HepG2 (cell line): ENCODE results near the gene CEBPA. TPM values are rescaled to one million over a fixed set of nuclear protein-coding genes. Genes with fewer than 3 reads are reported as not detected.

Source experiments
- BRCA1 ChIP-seq: sonication (generic); formaldehyde crosslinking; IDR thresholded peaks from 2 replicates; pipeline ENCODE4 v1.4.0; 2020; ENCODE audit warnings: missing genetic modification reagents
- HOXA7 ChIP-seq: sonication (generic); formaldehyde crosslinking; IDR thresholded peaks from 2 replicates; pipeline ENCODE4 v1.8.1; 2022; ENCODE audit warnings: mild to moderate bottlenecking, missing genetic modification reagents, moderate library complexity
- KDM1A ChIP-seq: IDR thresholded peaks from 2 replicates; pipeline ENCODE4 v1.6.1; 2016; ENCODE audit warnings: missing compliant biosample characterization
- REPIN1 ChIP-seq: sonication (generic); formaldehyde crosslinking; IDR thresholded peaks from 2 replicates; pipeline ENCODE4 v1.8.0; 2022; ENCODE audit warnings: missing genetic modification reagents, low read depth, mild to moderate bottlenecking, borderline replicate concordance
- RFX5 ChIP-seq: IDR thresholded peaks from 2 replicates; pipeline ENCODE4 v1.6.1; 2011; ENCODE audit warnings: low read depth, low read length, improper control_type of control experiment
- SMC3 ChIP-seq: IDR thresholded peaks from 2 replicates; pipeline ENCODE4 v1.6.1; 2011; ENCODE audit warnings: low read length, improper control_type of control experiment
- SPEN ChIP-seq: sonication (generic); formaldehyde crosslinking; IDR thresholded peaks from 2 replicates; pipeline ENCODE4 v1.5.1; 2020; ENCODE audit warnings: low read depth, mild to moderate bottlenecking, missing genetic modification reagents
- STAT6 ChIP-seq: sonication (generic); formaldehyde crosslinking; IDR thresholded peaks from 2 replicates; pipeline ENCODE4 v1.4.0; 2020; ENCODE audit warnings: missing genetic modification reagents, mild to moderate bottlenecking, borderline replicate concordance
- SUZ12 ChIP-seq: fragments of 150-350 bp; IDR thresholded peaks from 2 replicates; pipeline ENCODE4 v1.6.1; 2014; ENCODE audit warnings: low read depth, low read length
- ZNF143 ChIP-seq: sonication (generic); formaldehyde crosslinking; IDR thresholded peaks from 2 replicates; pipeline ENCODE4 v1.4.0; 2020; ENCODE audit warnings: missing genetic modification reagents
- ZNF264 ChIP-seq: sonication (generic); formaldehyde crosslinking; IDR thresholded peaks from 2 replicates; pipeline ENCODE4 v1.4.0; 2020; ENCODE audit warnings: missing genetic modification reagents
- ZNF407 ChIP-seq: sonication (generic); formaldehyde crosslinking; IDR thresholded peaks from one replicate; pipeline ENCODE4 v1.5.1; 2020; ENCODE audit warnings: mild to moderate bottlenecking, missing genetic modification reagents; ENCODE audit errors: not compliant biosample characterization
- ZNF451 ChIP-seq: sonication (generic); formaldehyde crosslinking; IDR thresholded peaks from 2 replicates; pipeline ENCODE4 v1.5.0; 2020; ENCODE audit warnings: mild to moderate bottlenecking, missing genetic modification reagents
- polyA plus RNA-seq, 8 experiments: library from polyadenylated mRNA; depleted of rRNA in 3 of 8; stranded (reverse) in 7 of 8; unstranded in 1 of 8; fragments of >200 nt; fragmentation: Illumina TruSeq in 4 of 8; extraction: Trizol in 4 of 8; gene quantifications; 2 replicates each; pipeline versions ENCODE4 v1.2.1 to v1.2.3, GENCODE V29; 2011 to 2016; ENCODE audit warnings: low read depth in 4 of 8, missing spikeins in 1 of 8, mixed read lengths in 1 of 8; ENCODE audit not compliant: insufficient read depth in 1 of 8
- total RNA-seq, 5 experiments: library from RNA; depleted of rRNA; stranded (reverse); fragments of >200 nt; fragmentation: Illumina TruSeq; extraction: Trizol; gene quantifications; 2 replicates each; pipeline ENCODE4 v1.2.3, GENCODE V29; 2016; ENCODE audit warnings: low read depth in 1 of 5
- TF ChIP-seq, protein P1 (sequence below): sonication (generic); formaldehyde crosslinking; IDR thresholded peaks from 2 replicates; pipeline ENCODE4 v1.4.0; 2020; ENCODE audit warnings: missing genetic modification reagents

Gene CEBPA
- total and polyA plus RNA-seq, 2 of the 13 experiments (the other 11 are each of a cell fraction or from before 2014, with no cell fraction given) = 24.8 to 103 TPM

GRCh38 chr19:33278403-33279269, 23.7 kb downstream of the CEBPA start (continued):
- TF ChIP-seq, protein P1, sequence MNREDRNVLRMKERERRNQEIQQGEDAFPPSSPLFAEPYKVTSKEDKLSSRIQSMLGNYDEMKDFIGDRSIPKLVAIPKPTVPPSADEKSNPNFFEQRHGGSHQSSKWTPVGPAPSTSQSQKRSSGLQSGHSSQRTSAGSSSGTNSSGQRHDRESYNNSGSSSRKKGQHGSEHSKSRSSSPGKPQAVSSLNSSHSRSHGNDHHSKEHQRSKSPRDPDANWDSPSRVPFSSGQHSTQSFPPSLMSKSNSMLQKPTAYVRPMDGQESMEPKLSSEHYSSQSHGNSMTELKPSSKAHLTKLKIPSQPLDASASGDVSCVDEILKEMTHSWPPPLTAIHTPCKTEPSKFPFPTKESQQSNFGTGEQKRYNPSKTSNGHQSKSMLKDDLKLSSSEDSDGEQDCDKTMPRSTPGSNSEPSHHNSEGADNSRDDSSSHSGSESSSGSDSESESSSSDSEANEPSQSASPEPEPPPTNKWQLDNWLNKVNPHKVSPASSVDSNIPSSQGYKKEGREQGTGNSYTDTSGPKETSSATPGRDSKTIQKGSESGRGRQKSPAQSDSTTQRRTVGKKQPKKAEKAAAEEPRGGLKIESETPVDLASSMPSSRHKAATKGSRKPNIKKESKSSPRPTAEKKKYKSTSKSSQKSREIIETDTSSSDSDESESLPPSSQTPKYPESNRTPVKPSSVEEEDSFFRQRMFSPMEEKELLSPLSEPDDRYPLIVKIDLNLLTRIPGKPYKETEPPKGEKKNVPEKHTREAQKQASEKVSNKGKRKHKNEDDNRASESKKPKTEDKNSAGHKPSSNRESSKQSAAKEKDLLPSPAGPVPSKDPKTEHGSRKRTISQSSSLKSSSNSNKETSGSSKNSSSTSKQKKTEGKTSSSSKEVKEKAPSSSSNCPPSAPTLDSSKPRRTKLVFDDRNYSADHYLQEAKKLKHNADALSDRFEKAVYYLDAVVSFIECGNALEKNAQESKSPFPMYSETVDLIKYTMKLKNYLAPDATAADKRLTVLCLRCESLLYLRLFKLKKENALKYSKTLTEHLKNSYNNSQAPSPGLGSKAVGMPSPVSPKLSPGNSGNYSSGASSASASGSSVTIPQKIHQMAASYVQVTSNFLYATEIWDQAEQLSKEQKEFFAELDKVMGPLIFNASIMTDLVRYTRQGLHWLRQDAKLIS = 0 out of 2 replicates have a peak, but pooled peaks have one; percentile 54
- TF ChIP-seq STAT6 (CRISPR knock-in tag) (no peak), ZNF264 (no peak), RFX5 (no peak), ZNF407 (CRISPR knock-in tag) (no peak), REPIN1 (peak; percentile 45; the same call in 1 of the 2 replicates), KDM1A (CRISPR knock-in tag) (peak; percentile 49; the same call in 1 of the 2 replicates), SPEN (CRISPR knock-in tag) (no peak; the same call in 1 of the 2 replicates), SUZ12 (no peak), ZNF143 (CRISPR knock-in tag) (no peak), BRCA1 (CRISPR knock-in tag) (no peak), ZNF451 (CRISPR knock-in tag) (no peak; the same call in 1 of the 2 replicates), HOXA7 (CRISPR knock-in tag) (no peak), SMC3 (no peak)
